NCI-H526 treated with DMSO at 0.1 percent for 48 hours (cell line): ENCODE data around the gene C16orf78.

Experiments used
- DNase-seq: peaks from one replicate; lab custom pipeline; 2025; lab: John Stamatoyannopoulos, UW

Gene C16orf78

GRCh38 chr16:49373504-49373903 lies at the start of gene C16orf78:
Gene C16orf78 (plus strand): TSS chr16:49373804. CDS start chr16:49373940, 136 bp downstream.
- no peak for DNase-seq

GRCh38 chr16:49324703-49325102 lies 48.9 kb upstream of the C16orf78 start:
- DNase-seq, result no peak

- DNase-seq, result no peak
Measured at GRCh38 chr16:49327466-49327865, 46.1 kb upstream of the C16orf78 start.

- no peak for DNase-seq
Measured at GRCh38 chr16:49328325-49328724, 45.3 kb upstream of the C16orf78 start.

- DNase-seq, result no peak
Measured at GRCh38 chr16:49330562-49331201, 42.9 kb upstream of the C16orf78 start.

- DNase-seq, result peak; percentile 10
Measured at GRCh38 chr16:49332589-49333258, 40.9 kb upstream of the C16orf78 start.

- DNase-seq, result no peak
Measured at GRCh38 chr16:49333259-49333597, 40.4 kb upstream of the C16orf78 start.

GRCh38 chr16:49335828-49336227 lies 37.8 kb upstream of the C16orf78 start:
- DNase-seq, result no peak

- no peak for DNase-seq
Measured at GRCh38 chr16:49336581-49336980, 37.0 kb upstream of the C16orf78 start.

- no peak for DNase-seq
Measured at GRCh38 chr16:49337814-49338350, 35.7 kb upstream of the C16orf78 start.

GRCh38 chr16:49338611-49339265 lies 34.9 kb upstream of the C16orf78 start:
- no peak for DNase-seq

- DNase-seq, result no peak
Measured at GRCh38 chr16:49340466-49340865, 33.1 kb upstream of the C16orf78 start.

GRCh38 chr16:49341706-49342105 lies 31.9 kb upstream of the C16orf78 start:
- DNase-seq, result no peak

- DNase-seq, result no peak
Measured at GRCh38 chr16:49342336-49343265, 31.0 kb upstream of the C16orf78 start.

GRCh38 chr16:49343291-49343690 lies 30.3 kb upstream of the C16orf78 start:
- no peak for DNase-seq

GRCh38 chr16:49344401-49344800 lies 29.2 kb upstream of the C16orf78 start:
- DNase-seq, result no peak

- DNase-seq, result no peak
Measured at GRCh38 chr16:49345829-49346228, 27.8 kb upstream of the C16orf78 start.

GRCh38 chr16:49346459-49346858 lies 27.1 kb upstream of the C16orf78 start:
- DNase-seq, result no peak

- no peak for DNase-seq
Measured at GRCh38 chr16:49347476-49347875, 26.1 kb upstream of the C16orf78 start.

GRCh38 chr16:49348408-49349176 lies 25.0 kb upstream of the C16orf78 start:
- DNase-seq, result no peak
